ENCODE data around the gene TMEM150C.
A peak's percentile ranks its signal among the peaks of the same experiment; 100 is the strongest.
"Not testable (repeated sequence)": the region's sequence is repeated elsewhere in the genome, so short reads cannot be mapped to it uniquely, and the experiment has no call there.

The TMEM150C gene

GRCh38 chr4:82567444-82567843 lies 5.7 kb upstream of the TMEM150C start:
- no peak for DNase-seq

- DNase-seq = no peak
These were observed 721 bp upstream of the TMEM150C start for GRCh38 chr4:82562564-82562854.

GRCh38 chr4:82560853-82561785 lies 669 bp downstream of the TMEM150C start:
- DNase-seq = peak; percentile 30

- no peak for DNase-seq
These were observed 2.1 kb downstream of the TMEM150C start for GRCh38 chr4:82559735-82560120.

GRCh38 chr4:82559090-82559734 lies 2.6 kb downstream of the TMEM150C start:
- not testable (repeated sequence) for DNase-seq

- no peak for DNase-seq
These were observed 6.5 kb downstream of the TMEM150C start for GRCh38 chr4:82555276-82555675.

GRCh38 chr4:82553020-82553419 lies 8.8 kb downstream of the TMEM150C start:
- DNase-seq = no peak

- DNase-seq = no peak
These were observed 10.1 kb downstream of the TMEM150C start for GRCh38 chr4:82551734-82552133.

GRCh38 chr4:82547850-82548249 lies 13.9 kb downstream of the TMEM150C start:
- not testable (repeated sequence) for DNase-seq

- DNase-seq = no peak
These were observed 18.7 kb downstream of the TMEM150C start for GRCh38 chr4:82543131-82543530.

- no peak for DNase-seq
These were observed 19.1 kb downstream of the TMEM150C start for GRCh38 chr4:82542642-82543041.

GRCh38 chr4:82529322-82529721 lies 32.5 kb downstream of the TMEM150C start:
- DNase-seq = no peak

GRCh38 chr4:82528868-82529267 lies 32.9 kb downstream of the TMEM150C start:
- no peak for DNase-seq

- DNase-seq = no peak
These were observed 33.7 kb downstream of the TMEM150C start for GRCh38 chr4:82528074-82528473.

- DNase-seq = no peak
These were observed 36.4 kb downstream of the TMEM150C start for GRCh38 chr4:82525307-82525911.

- no peak for DNase-seq
These were observed 37.1 kb downstream of the TMEM150C start for GRCh38 chr4:82524570-82525152.

- DNase-seq = no peak
These were observed 38.6 kb downstream of the TMEM150C start for GRCh38 chr4:82523179-82523578.

- DNase-seq = no peak
These were observed 39.3 kb downstream of the TMEM150C start for GRCh38 chr4:82522472-82522871.

- DNase-seq = no peak
These were observed 40.5 kb downstream of the TMEM150C start for GRCh38 chr4:82521283-82521682.

GRCh38 chr4:82519776-82520175 lies 42.0 kb downstream of the TMEM150C start:
- no peak for DNase-seq

GRCh38 chr4:82519072-82519471 lies 42.7 kb downstream of the TMEM150C start:
- no peak for DNase-seq

GRCh38 chr4:82517043-82517442 lies 44.7 kb downstream of the TMEM150C start:
- DNase-seq = no peak

- DNase-seq = no peak
These were observed 46.1 kb downstream of the TMEM150C start for GRCh38 chr4:82515705-82516104.

- no peak for DNase-seq
These were observed 48.4 kb downstream of the TMEM150C start for GRCh38 chr4:82513382-82513781.
